ENCODE data around the gene PODN. TPM values are rescaled to one million over a fixed set of nuclear protein-coding genes. Genes with fewer than 3 reads are reported as not detected.

Gene PODN
- total and polyA plus RNA-seq, 7 donors: 1.6 to 200 (median 67.6) TPM

GRCh38 chr1:53062708-53063591, 937 bp downstream of the PODN start:
- intact Hi-C loops (cut with DNase I): loop anchor here (2.0 to 5.0 kb wide), 4 partner anchors 36 to 141 kb away; partner anchors contain the start of gene ECHDC2
- Histone ChIP-seq H3K9me3 (no peaks in the 10 kb centered on the region), H3K36me3 (no peaks in the 10 kb centered on the region), H3K4me1 (peaks cover 0 to 62% (median 39%) of the 10 kb centered on the region in 4 donors), H3K27ac (peak overlapping the region; percentile 72 to 85 (median 77)), H3K4me3 (peak overlapping the region; percentile 85 to 94 (median 89)), H3K27me3 (no peaks in the 10 kb centered on the region)
- WGBS, 2 donors: 16 to 31% methylated on average over 61 of the region's 61 CpGs
- TF ChIP-seq POLR2AphosphoS5 (IDR thresholded peaks at IDR 0.05): no peak
- TF ChIP-seq EP300 (IDR thresholded peaks at IDR 0.05): no peak
- peak; percentile 69 for DNase-seq

GRCh38 chr1:53063744-53064515, 1.9 kb downstream of the PODN start:
- intact Hi-C loops (cut with DNase I): loop anchor here (2.0 to 5.0 kb wide), 4 partner anchors 37 to 142 kb away; partner anchors contain the start of gene ECHDC2
- no peak for DNase-seq
- no peaks in the 10 kb centered on the region for H3K9me3 ChIP-seq
- no peaks in the 10 kb centered on the region for H3K27me3 ChIP-seq
- TF ChIP-seq CTCF (IDR thresholded peaks at IDR 0.05): no peak
- no peak for TF ChIP-seq EP300 (IDR thresholded peaks at IDR 0.05)
- peaks cover 0 to 57% (median 35%) of the 10 kb centered on the region in 4 donors for H3K4me1 ChIP-seq
- WGBS, 2 donors: 90 to 91% methylated on average over 9 of the region's 9 CpGs
- peak overlapping the region; percentile 85 to 94 (median 89) for H3K4me3 ChIP-seq
- H3K27ac ChIP-seq: peak overlapping the region; percentile 72 to 85 (median 77)
- H3K36me3 ChIP-seq: peaks cover 0 to 5% (median 0%) of the 10 kb centered on the region in 4 donors

- Histone ChIP-seq H3K9me3 (no peaks in the 10 kb centered on the region), H3K27ac (peak overlapping the region in 1 of 4 donors; percentile 11), H3K27me3 (no peaks in the 10 kb centered on the region), H3K4me1 (peaks cover 0 to 54% (median 33%) of the 10 kb centered on the region in 4 donors), H3K36me3 (peaks cover 0 to 12% (median 3%) of the 10 kb centered on the region in 4 donors), H3K4me3 (no peak overlapping the region)
- WGBS, 2 donors: 90 to 95% methylated on average over 7 of the region's 7 CpGs
- intact Hi-C loops (cut with DNase I): no loop called here
- TF ChIP-seq POLR2AphosphoS5 (IDR thresholded peaks at IDR 0.05): no peak
- no peak for TF ChIP-seq EP300 (IDR thresholded peaks at IDR 0.05)
- TF ChIP-seq CTCF (IDR thresholded peaks at IDR 0.05): no peak
- no peak for TF ChIP-seq POLR2A (IDR thresholded peaks at IDR 0.05)
- DNase-seq: peak; percentile 63
These were observed 3.4 kb downstream of the PODN start for GRCh38 chr1:53065391-53065790.

GRCh38 chr1:53066488-53066887, 4.5 kb downstream of the PODN start:
- WGBS, 2 donors: 78 to 80% methylated on average over 6 of the region's 6 CpGs
- peaks cover 0 to 43% (median 23%) of the 10 kb centered on the region in 4 donors for H3K4me1 ChIP-seq
- no peaks in the 10 kb centered on the region for H3K9me3 ChIP-seq
- no peak overlapping the region for H3K4me3 ChIP-seq
- intact Hi-C loops (cut with DNase I): no loop called here
- peak overlapping the region in 3 of 4 donors; percentile 3 to 29 (median 27) for H3K27ac ChIP-seq
- no peaks in the 10 kb centered on the region for H3K27me3 ChIP-seq
- peaks cover 0 to 22% (median 4%) of the 10 kb centered on the region in 4 donors for H3K36me3 ChIP-seq
- peak in 1 of 4 donors; percentile 14 for TF ChIP-seq POLR2AphosphoS5 (IDR thresholded peaks at IDR 0.05)
- TF ChIP-seq POLR2A (IDR thresholded peaks at IDR 0.05): no peak
- DNase-seq: peak; percentile 70

- Histone ChIP-seq H3K9me3 (no peaks in the 10 kb centered on the region), H3K36me3 (peaks cover 0 to 24% (median 5%) of the 10 kb centered on the region in 4 donors), H3K4me1 (peaks cover 0 to 40% (median 19%) of the 10 kb centered on the region in 4 donors), H3K27ac (peak overlapping the region in 3 of 4 donors; percentile 3 to 29 (median 27)), H3K27me3 (no peaks in the 10 kb centered on the region), H3K4me3 (no peak overlapping the region)
- WGBS, 2 donors: 85 to 87% methylated on average over 13 of the region's 13 CpGs
- peak; percentile 63 for DNase-seq
- TF ChIP-seq POLR2AphosphoS5 (IDR thresholded peaks at IDR 0.05) (no peak), EP300 (IDR thresholded peaks at IDR 0.05) (no peak), CTCF (IDR thresholded peaks at IDR 0.05) (no peak), POLR2A (IDR thresholded peaks at IDR 0.05) (no peak)
- intact Hi-C loops (cut with DNase I): no loop called here
These were observed 5.1 kb downstream of the PODN start for GRCh38 chr1:53066891-53067738.
